ENCODE data around the gene ZMYND10. TPM values are rescaled to one million over a fixed set of nuclear protein-coding genes. Genes with fewer than 3 reads are reported as not detected.
A peak's percentile ranks its signal among the peaks of the same experiment; 100 is the strongest.

The ZMYND10 gene
- total RNA-seq, 1 experiment from 2014 or later = 1.4 TPM

GRCh38 chr3:50325497-50326181, 19.9 kb downstream of the ZMYND10 start:
- H2BK120ac ChIP-seq (ENCODE audit: low read depth, low read length, poor library complexity, severe bottlenecking) = no peak overlapping the region
- no peak overlapping the region for H2AK5ac ChIP-seq (ENCODE audit: insufficient read length, low read length)
- no peak for DNase-seq
- no CpG with 5 or more reads among the region's 11 CpGs for WGBS (ENCODE audit: extremely low coverage, insufficient read length, low lambda C conversion rate)
- H2AFZ ChIP-seq (ENCODE audit: low read length) = no peak overlapping the region
- H4K8ac ChIP-seq (replicated peaks; ENCODE audit: insufficient read length, low read depth, low read length) = no peak overlapping the region
- peaks cover 19 to 39% (median 22%) of the 10 kb centered on the region in 3 experiments for H3K36me3 Mint-ChIP-seq (ENCODE audit: insufficient read depth in 1 of 3, low read depth in 3 of 3)
- no peaks in the 10 kb centered on the region for H3K9me3 Mint-ChIP-seq
- H2BK12ac ChIP-seq (ENCODE audit: insufficient read length, low read depth, low read length) = no peak overlapping the region
- peaks cover 23% of the 10 kb centered on the region for H3K23me2 ChIP-seq (ENCODE audit: insufficient read length, low read depth, low read length, poor library complexity, severe bottlenecking)
- no peak overlapping the region for H3K18ac ChIP-seq (ENCODE audit: insufficient read length, low read depth, low read length)
- H3K27me3 ChIP-seq (ENCODE audit: insufficient read depth, low read length) = no peaks in the 10 kb centered on the region
- no peaks in the 10 kb centered on the region for H3K9me3 ChIP-seq (ENCODE audit: control insufficient read depth, low read depth, low read length)
- H3K4ac ChIP-seq (ENCODE audit: low read depth, low read length) = no peak overlapping the region
- H3K27ac Mint-ChIP-seq = no peak overlapping the region
- H4K91ac ChIP-seq (ENCODE audit: insufficient read length, low read depth, low read length) = no peak overlapping the region
- H3K9ac ChIP-seq (ENCODE audit: extremely low read depth, insufficient read length, low read length) = no peak overlapping the region
- peaks cover 6% of the 10 kb centered on the region for H3K79me1 ChIP-seq (ENCODE audit: insufficient read depth, low read depth, low read length, poor library complexity, severe bottlenecking)
- no peak overlapping the region for H3T11ph ChIP-seq (ENCODE audit: low read length)
- H4K5ac ChIP-seq (ENCODE audit: insufficient read length, low read depth, low read length) = no peak overlapping the region
- H3K14ac ChIP-seq (ENCODE audit: insufficient read depth, low read length) = no peak overlapping the region
- no peak overlapping the region for H3K56ac ChIP-seq (ENCODE audit: insufficient read length, low read depth, low read length)
- H3K79me2 ChIP-seq (ENCODE audit: insufficient read depth, low read length) = peaks cover 4% of the 10 kb centered on the region; the same call in 1 of the 2 replicates
- no peak overlapping the region for H2BK5ac ChIP-seq (ENCODE audit: insufficient read length, low read length)
- H2BK15ac ChIP-seq (ENCODE audit: low read depth, low read length) = no peak overlapping the region
- no peak overlapping the region for H3K27ac ChIP-seq (ENCODE audit: insufficient read length, low read depth, low read length)
- H3K4me2 ChIP-seq (ENCODE audit: insufficient read depth, insufficient read length, low read length) = no peak overlapping the region
- peaks cover 6% of the 10 kb centered on the region; the same call in 1 of the 2 replicates for H3K4me1 ChIP-seq (ENCODE audit: insufficient read depth, low read length)
- TF ChIP-seq CTCF (conservative IDR thresholded peaks at IDR 0.05) = no peak
- no peak overlapping the region for H2BK20ac ChIP-seq (ENCODE audit: low read depth, low read length, poor library complexity, severe bottlenecking)
- peaks cover 15 to 31% of the 10 kb centered on the region in 2 experiments for H3K4me1 Mint-ChIP-seq
- peak overlapping the region; percentile 88 to 96; a peak in 2 of 5 replicates for H3K4me3 Mint-ChIP-seq
- no peaks in the 10 kb centered on the region for H4K20me1 ChIP-seq (ENCODE audit: control insufficient read depth, insufficient read depth, insufficient read length)
- H3K23ac ChIP-seq (ENCODE audit: insufficient read length, low read depth, low read length) = no peak overlapping the region
- no peaks in the 10 kb centered on the region; the same call in 1 of the 2 replicates for H3K27me3 Mint-ChIP-seq (ENCODE audit: low read depth)
